HG02759 (cell line): Measurements from ENCODE around the gene CXCL6.

Experiments used
- ATAC-seq: cut with Tn5 transposase; IDR thresholded peaks from one replicate; pipeline ENCODE4 v1.9.1; 2021; ENCODE audit warnings: mild to moderate bottlenecking, moderate library complexity; ENCODE audit not compliant: unreplicated experiment

CXCL6 gene

GRCh38 chr4:73865431-73866096 is 29.1 kb downstream of the CXCL6 start:
- no peak for ATAC-seq

- no peak for ATAC-seq
Measured at GRCh38 chr4:73866246-73866645, 29.8 kb downstream of the CXCL6 start.

- no peak for ATAC-seq
Measured at GRCh38 chr4:73867783-73868182, 31.3 kb downstream of the CXCL6 start.

GRCh38 chr4:73868206-73869129 is 32.0 kb downstream of the CXCL6 start:
- no peak for ATAC-seq

- ATAC-seq: no peak
Measured at GRCh38 chr4:73869130-73870055, 32.9 kb downstream of the CXCL6 start, which contains the start of gene CXCL1. Gene CXCL1, plus strand, starts transcription at chr4:73869393. Its CDS starts 78 bp downstream, at chr4:73869471.

GRCh38 chr4:73870260-73870659 is 33.8 kb downstream of the CXCL6 start:
- ATAC-seq: no peak

GRCh38 chr4:73870768-73871167 is 34.3 kb downstream of the CXCL6 start:
- ATAC-seq: no peak

- ATAC-seq: no peak
Measured at GRCh38 chr4:73871511-73872310, 35.2 kb downstream of the CXCL6 start.

- ATAC-seq: no peak
Measured at GRCh38 chr4:73872316-73873108, 36.0 kb downstream of the CXCL6 start.

GRCh38 chr4:73874386-73874785 is 37.9 kb downstream of the CXCL6 start:
- no peak for ATAC-seq

GRCh38 chr4:73875401-73875800 is 38.9 kb downstream of the CXCL6 start:
- no peak for ATAC-seq

GRCh38 chr4:73883306-73883705 is 46.8 kb downstream of the CXCL6 start:
- no peak for ATAC-seq

- no peak for ATAC-seq
Measured at GRCh38 chr4:73885574-73886267, 49.2 kb downstream of the CXCL6 start.
